ENCODE measurements around the gene FLACC1.
"Not testable (repeated sequence)": the region's sequence is repeated elsewhere in the genome, so short reads cannot be mapped to it uniquely, and the experiment has no call there.

Gene FLACC1

DNA sequence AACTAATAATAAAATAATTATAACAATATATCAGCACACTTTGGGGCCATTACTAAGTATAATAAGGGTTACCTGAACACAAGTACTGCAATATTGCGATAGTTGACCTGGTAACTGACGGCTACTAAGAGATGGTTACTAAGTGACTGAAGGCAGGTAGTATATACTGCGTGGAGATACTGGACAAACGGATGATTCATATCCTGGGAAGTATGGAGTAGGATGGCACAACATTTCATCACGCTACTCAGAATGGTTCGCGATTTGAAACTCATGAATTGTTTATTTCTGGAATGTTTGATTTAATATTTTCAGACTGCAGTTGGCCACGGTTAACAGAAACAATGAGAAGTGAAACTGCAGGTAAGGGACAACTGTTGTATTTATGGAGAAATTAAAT is 39.5 kb upstream of the FLACC1 start:
- DNase-seq (ENCODE audit: low read depth), result no peak
- no peak overlapping the region for H3K4me3 ChIP-seq (ENCODE audit: low read length)
- TF ChIP-seq, protein P1, sequence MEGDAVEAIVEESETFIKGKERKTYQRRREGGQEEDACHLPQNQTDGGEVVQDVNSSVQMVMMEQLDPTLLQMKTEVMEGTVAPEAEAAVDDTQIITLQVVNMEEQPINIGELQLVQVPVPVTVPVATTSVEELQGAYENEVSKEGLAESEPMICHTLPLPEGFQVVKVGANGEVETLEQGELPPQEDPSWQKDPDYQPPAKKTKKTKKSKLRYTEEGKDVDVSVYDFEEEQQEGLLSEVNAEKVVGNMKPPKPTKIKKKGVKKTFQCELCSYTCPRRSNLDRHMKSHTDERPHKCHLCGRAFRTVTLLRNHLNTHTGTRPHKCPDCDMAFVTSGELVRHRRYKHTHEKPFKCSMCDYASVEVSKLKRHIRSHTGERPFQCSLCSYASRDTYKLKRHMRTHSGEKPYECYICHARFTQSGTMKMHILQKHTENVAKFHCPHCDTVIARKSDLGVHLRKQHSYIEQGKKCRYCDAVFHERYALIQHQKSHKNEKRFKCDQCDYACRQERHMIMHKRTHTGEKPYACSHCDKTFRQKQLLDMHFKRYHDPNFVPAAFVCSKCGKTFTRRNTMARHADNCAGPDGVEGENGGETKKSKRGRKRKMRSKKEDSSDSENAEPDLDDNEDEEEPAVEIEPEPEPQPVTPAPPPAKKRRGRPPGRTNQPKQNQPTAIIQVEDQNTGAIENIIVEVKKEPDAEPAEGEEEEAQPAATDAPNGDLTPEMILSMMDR (conservative IDR thresholded peaks at IDR 0.05; ENCODE audit: low read length), result no peak

DNA sequence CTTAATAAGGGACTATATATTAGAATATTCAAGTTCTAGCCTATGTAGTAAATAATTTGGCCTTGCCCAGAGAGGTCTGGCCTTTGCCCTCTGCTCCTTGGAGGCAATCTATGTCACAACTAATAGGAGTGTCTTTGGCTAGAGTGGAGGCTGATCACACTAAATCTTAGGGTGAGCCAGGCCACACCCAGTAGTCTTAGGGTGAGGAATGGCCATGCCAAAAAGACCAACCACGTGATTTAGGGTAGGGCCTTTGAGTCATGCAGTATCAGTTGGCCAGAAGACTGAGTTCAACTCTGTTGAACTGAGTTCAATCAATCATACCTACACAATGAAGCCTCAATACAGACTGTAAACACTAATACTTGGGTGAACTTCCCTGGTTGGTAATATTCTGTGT is 26.0 kb upstream of the FLACC1 start:
- DNase-seq (ENCODE audit: low read depth), result no peak
- no peak overlapping the region for H3K4me3 ChIP-seq (ENCODE audit: low read length)
- TF ChIP-seq, protein P1 (conservative IDR thresholded peaks at IDR 0.05; ENCODE audit: low read length), result no peak

DNA sequence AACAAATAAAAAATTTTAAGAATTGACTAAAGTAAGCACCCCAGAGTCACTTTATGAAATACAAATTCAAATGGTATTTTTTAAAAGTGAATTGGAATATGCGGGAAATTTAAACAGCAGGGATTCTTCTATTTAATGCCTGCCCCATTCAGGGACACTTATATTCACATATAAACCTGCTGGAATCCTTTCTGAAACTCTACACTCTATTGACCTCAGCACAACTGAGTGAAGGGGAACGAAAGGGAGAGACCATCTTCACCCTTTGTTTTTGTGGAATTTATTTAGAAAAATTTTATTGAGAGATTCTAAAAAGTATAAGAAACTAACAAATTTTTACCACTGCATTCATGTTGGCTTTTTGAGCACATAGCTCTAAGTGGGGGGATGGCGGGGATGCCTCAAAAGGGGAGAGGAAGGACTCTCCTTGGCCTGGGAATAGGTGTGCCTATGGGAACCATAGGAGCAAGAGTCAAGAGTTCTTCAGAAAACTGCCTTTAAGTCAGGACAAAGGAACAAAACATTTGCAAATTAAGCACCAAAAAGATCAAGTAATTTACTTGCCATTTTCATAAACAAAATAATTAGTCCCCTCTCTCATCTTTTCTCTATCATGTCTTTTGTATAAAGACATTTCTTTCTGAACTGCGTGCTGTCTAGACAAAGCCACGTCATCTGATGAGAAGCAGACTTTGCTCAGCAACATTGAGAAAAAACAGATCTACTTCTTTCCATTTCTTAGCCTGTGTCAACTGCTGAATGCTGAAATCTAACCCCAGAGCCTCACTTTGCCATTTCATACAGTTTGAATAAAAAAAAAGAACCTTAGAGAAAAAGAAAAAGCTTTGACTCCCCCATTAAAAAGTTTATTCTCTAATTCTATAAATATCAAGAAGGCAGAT is 21.6 kb upstream of the FLACC1 start:
- TF ChIP-seq, protein P1 (conservative IDR thresholded peaks at IDR 0.05; ENCODE audit: low read length), result no peak
- no peak overlapping the region for H3K4me3 ChIP-seq (ENCODE audit: low read length)
- peak; percentile 27 for DNase-seq (ENCODE audit: low read depth)

DNA sequence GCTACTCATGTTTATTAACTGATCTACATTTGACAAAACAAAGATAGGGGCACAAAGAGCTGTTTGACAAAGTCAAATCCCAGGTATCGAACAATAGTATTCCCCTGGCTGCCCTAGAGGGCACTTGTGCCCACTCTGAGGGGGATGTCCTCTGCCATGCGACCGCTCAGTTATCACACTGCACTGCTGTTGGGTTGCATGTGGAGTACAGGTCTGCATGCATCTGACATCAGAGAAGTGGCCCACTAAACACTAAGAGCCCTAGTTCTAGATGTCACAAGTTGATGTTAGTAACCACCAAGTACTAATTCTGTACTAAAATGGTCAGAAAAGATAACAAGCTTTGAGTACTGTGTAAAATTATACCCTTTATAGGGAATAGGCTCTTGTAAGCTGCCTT is 20.1 kb upstream of the FLACC1 start:
- no peak overlapping the region for H3K4me3 ChIP-seq (ENCODE audit: low read length)
- TF ChIP-seq, protein P1 (conservative IDR thresholded peaks at IDR 0.05; ENCODE audit: low read length), result no peak
- no peak for DNase-seq (ENCODE audit: low read depth)

DNA sequence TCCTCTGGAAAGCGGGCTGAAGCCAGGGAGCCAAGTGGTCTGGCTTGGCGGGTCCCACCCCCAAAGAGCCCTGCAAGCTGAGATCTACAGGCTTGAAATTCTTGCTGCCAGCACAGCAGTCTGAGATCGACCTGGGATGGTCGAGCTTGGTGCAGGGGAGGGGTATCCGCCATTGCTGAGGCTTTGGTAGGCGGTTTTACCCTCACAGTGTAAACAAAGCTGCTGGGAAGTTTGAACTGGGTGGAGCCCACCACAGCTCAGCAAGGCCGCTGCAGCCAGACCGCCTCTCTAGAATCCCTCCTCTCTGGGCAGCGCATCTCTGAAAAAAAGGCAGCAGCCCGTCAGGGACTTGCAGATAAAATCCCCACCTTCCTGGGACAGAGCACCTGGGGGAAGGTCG is 12.6 kb upstream of the FLACC1 start:
- DNase-seq (ENCODE audit: low read depth), result no peak
- no peak overlapping the region for H3K4me3 ChIP-seq (ENCODE audit: low read length)
- TF ChIP-seq, protein P1 (conservative IDR thresholded peaks at IDR 0.05; ENCODE audit: low read length), result no peak

DNA sequence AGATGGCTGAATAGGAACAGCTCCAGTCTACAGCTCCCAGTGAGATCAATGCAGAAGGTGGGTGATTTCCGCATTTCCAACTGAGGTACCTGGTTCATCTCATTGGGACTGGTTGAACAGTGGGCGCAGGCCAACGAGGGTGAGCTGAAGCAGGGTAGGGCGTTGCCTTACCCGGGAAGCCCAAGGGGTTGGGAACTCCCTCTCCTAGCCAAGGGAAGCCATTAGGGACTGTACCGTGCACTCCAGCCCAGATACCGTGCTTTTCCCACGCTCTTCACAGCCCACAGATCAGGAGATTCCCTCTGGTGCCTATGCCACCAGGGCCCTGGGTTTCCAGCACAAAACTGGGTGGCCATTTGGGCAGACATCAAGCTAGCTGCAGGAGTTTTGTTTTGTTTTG is 12.2 kb upstream of the FLACC1 start:
- not testable (repeated sequence) for DNase-seq (ENCODE audit: low read depth); H3K4me3 ChIP-seq (ENCODE audit: low read length)

DNA sequence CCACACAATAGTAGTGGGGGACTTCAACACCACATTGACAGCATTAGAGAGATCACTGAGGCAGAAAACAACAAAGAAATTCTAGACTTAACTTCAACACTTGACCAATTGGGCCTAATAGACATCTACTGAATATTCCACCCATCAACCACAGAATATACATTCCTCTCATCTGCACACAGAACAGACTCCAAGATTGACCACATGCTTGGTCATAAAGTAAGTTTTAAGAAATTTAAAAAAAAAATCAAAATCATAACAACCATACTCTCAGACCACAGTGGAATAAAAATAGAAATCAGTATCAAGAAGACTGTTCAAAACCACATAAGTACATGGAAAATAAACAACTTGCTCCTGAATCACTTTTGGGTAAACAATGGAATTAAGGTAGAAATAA is 9.0 kb upstream of the FLACC1 start:
- TF ChIP-seq, protein P1 (conservative IDR thresholded peaks at IDR 0.05; ENCODE audit: low read length), result no peak
- H3K4me3 ChIP-seq (ENCODE audit: low read length), result no peak overlapping the region
- DNase-seq (ENCODE audit: low read depth), result no peak

Measured in AG10803 (cell line).